ENCODE data around the gene RALGDS.
"Not testable (repeated sequence)": the region's sequence is repeated elsewhere in the genome, so short reads cannot be mapped to it uniquely, and the experiment has no call there.

RALGDS gene

GRCh38 chr9:133121198-133121914 lies at the start of gene RALGDS:
Gene RALGDS, minus strand, starts transcription at chr9:133121240. Its CDS starts 86 bp downstream, at chr9:133121154.
- in situ Hi-C loops (cut with HindIII; ENCODE audit: low sequenced_read_pairs), result no loop called here

DNA sequence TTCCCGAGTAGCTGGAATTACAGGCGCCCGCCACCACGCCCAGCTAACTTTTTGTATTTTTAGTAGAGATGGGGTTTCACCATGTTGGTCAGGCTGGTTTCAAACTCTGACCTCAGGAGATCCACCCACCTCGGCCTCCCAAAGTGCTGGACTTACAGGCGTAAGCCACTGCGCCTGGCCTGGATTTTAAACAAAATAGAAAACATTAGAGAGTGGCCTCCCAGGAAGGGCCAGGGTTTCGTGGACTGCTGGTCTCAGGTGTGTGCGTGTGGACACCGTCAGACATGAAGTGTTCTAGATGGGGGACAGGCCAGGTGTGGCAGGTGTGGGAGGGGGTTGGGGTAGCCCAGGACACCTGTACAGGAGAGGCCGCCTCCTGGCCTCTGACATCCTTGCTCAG lies 49.7 kb upstream of the RALGDS start:
- TF ChIP-seq, protein P1, sequence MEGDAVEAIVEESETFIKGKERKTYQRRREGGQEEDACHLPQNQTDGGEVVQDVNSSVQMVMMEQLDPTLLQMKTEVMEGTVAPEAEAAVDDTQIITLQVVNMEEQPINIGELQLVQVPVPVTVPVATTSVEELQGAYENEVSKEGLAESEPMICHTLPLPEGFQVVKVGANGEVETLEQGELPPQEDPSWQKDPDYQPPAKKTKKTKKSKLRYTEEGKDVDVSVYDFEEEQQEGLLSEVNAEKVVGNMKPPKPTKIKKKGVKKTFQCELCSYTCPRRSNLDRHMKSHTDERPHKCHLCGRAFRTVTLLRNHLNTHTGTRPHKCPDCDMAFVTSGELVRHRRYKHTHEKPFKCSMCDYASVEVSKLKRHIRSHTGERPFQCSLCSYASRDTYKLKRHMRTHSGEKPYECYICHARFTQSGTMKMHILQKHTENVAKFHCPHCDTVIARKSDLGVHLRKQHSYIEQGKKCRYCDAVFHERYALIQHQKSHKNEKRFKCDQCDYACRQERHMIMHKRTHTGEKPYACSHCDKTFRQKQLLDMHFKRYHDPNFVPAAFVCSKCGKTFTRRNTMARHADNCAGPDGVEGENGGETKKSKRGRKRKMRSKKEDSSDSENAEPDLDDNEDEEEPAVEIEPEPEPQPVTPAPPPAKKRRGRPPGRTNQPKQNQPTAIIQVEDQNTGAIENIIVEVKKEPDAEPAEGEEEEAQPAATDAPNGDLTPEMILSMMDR (IDR thresholded peaks at IDR 0.05; ENCODE audit: low read depth, low read length), result no peak
- no peak for DNase-seq (ENCODE audit: low read depth, low spot score)
- no peak overlapping the region for H3K4me3 ChIP-seq (ENCODE audit: low read depth, low read length)
- in situ Hi-C loops (cut with HindIII; ENCODE audit: low sequenced_read_pairs), result no loop called here

More at GRCh38 chr9:133121198-133121914, at the start of gene RALGDS:
- DNase-seq (ENCODE audit: low read depth, low spot score), result peak; percentile 78
- TF ChIP-seq, protein P1 (IDR thresholded peaks at IDR 0.05; ENCODE audit: low read depth, low read length), result no peak
- H3K4me3 ChIP-seq (ENCODE audit: low read depth, low read length), result peak within 1 kb of the TSS; percentile 63

- in situ Hi-C loops (cut with HindIII; ENCODE audit: low sequenced_read_pairs); H3K4me3 ChIP-seq (ENCODE audit: low read depth, low read length); DNase-seq (ENCODE audit: low read depth, low spot score): not testable (repeated sequence)
Measured at GRCh38 chr9:133169687-133170086, 48.6 kb upstream of the RALGDS start.

DNA sequence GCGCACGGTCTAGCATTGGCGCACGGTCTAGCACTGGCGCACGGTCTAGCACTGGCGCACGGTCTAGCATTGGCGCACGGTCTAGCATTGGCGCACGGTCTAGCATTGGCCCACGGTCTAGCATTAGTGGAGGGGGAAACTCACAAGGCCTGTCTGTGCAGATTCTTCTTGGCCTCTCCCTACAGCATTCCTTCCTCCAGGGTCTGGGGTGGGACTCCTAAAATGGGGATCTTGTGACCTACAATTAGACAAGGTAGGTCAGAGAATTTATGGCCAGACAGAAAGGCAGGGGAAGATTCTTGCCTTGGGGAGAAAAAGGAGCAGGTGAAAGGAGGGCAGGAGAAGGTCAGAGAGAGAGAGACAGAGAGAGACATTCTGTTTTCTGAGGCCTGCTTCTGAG lies 48.1 kb upstream of the RALGDS start:
- TF ChIP-seq, protein P1 (IDR thresholded peaks at IDR 0.05; ENCODE audit: low read depth, low read length), result no peak
- no peak overlapping the region for H3K4me3 ChIP-seq (ENCODE audit: low read depth, low read length)
- in situ Hi-C loops (cut with HindIII; ENCODE audit: low sequenced_read_pairs), result no loop called here
- no peak for DNase-seq (ENCODE audit: low read depth, low spot score)

DNA sequence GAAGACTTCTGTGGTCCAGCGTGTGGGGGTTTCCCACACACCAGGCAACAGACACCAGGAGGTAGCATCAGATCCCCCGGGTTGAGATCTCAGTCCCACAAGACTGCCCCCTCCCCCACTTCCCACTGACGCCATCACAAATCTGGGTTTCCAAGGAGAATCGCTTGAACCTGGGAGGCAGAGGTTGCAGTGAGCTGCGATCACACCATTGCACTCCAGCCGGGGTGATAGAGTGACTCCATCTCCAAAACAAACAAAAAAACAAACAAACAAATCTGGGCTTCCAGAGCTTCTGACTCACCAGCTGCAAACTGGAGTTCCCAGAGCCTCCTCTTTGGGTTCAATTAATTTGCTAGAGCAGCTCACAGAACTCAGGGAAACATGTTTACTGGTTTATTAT lies 47.4 kb upstream of the RALGDS start:
- DNase-seq (ENCODE audit: low read depth, low spot score), result no peak
- TF ChIP-seq, protein P1 (IDR thresholded peaks at IDR 0.05; ENCODE audit: low read depth, low read length), result no peak
- in situ Hi-C loops (cut with HindIII; ENCODE audit: low sequenced_read_pairs), result no loop called here
- H3K4me3 ChIP-seq (ENCODE audit: low read depth, low read length), result no peak overlapping the region

GRCh38 chr9:133167769-133168168 lies 46.7 kb upstream of the RALGDS start:
- in situ Hi-C loops (cut with HindIII; ENCODE audit: low sequenced_read_pairs), result no loop called here
- no peak overlapping the region for H3K4me3 ChIP-seq (ENCODE audit: low read depth, low read length)
- TF ChIP-seq, protein P1 (IDR thresholded peaks at IDR 0.05; ENCODE audit: low read depth, low read length), result no peak
- DNase-seq (ENCODE audit: low read depth, low spot score), result no peak

- in situ Hi-C loops (cut with HindIII; ENCODE audit: low sequenced_read_pairs), result no loop called here
- H3K4me3 ChIP-seq (ENCODE audit: low read depth, low read length), result no peak overlapping the region
- DNase-seq (ENCODE audit: low read depth, low spot score), result no peak
- TF ChIP-seq, protein P1 (IDR thresholded peaks at IDR 0.05; ENCODE audit: low read depth, low read length), result no peak
Measured at GRCh38 chr9:133167096-133167730, 46.2 kb upstream of the RALGDS start.
